Panc1 (cell line): ENCODE results near the gene BNIP2. TPM values are rescaled to one million over a fixed set of nuclear protein-coding genes. Genes with fewer than 3 reads are reported as not detected.
A peak's percentile ranks its signal among the peaks of the same experiment; 100 is the strongest.

Experiments used
- ATAC-seq: fragments of 200-7000 bp; cut with Tn5 transposase; 2 replicates; pipeline ENCODE4 v1.9.1; 2020; ENCODE audit warnings: mild to moderate bottlenecking, moderate library complexity
- BruUV-seq: library from RNA; stranded (reverse); fragments of 400-500 nt; replicated peaks from 2 replicates; lab custom pipeline; 2021; lab: Mats Ljungman, UMichigan
- CTCF ChIA-PET: fragments of 300-600 bp; sonication (Branson Sonifier 250); formaldehyde crosslinking; loops from one replicate; lab custom pipeline; 2022; ENCODE audit warnings: antibody characterized with exemption; lab: Charles Lee
- POLR2A ChIA-PET: fragments of 300-600 bp; sonication (Branson Sonifier 250); formaldehyde crosslinking; loops from one replicate; lab custom pipeline; 2022; ENCODE audit warnings: antibody characterized with exemption; lab: Charles Lee
- DNase-seq: peaks from one replicate; pipeline ENCODE4 v3.0.0-alpha.2; 2010; ENCODE audit warnings: low read depth, low spot score
- H3K27ac ChIP-seq: 2 replicates; pipeline ENCODE4 v1.5.1; 2011; ENCODE audit warnings: mild to moderate bottlenecking, low read length, inconsistent platforms
- H3K27me3 ChIP-seq: fragments of 200-500 bp; sonication (Bioruptor generic); 2 replicates; pipeline ENCODE4 v1.6.0; 2014; ENCODE audit warnings: low read length, inconsistent platforms; ENCODE audit not compliant: control insufficient read depth, insufficient read depth
- H3K36me3 ChIP-seq: fragments of 200-500 bp; sonication (Bioruptor generic); 2 replicates; pipeline ENCODE4 v1.5.1; 2014; ENCODE audit warnings: inconsistent platforms, mild to moderate bottlenecking, low read length, moderate library complexity; ENCODE audit not compliant: control insufficient read depth, insufficient read depth
- H3K4me1 ChIP-seq: 2 replicates; pipeline ENCODE4 v1.5.1; 2011; ENCODE audit warnings: inconsistent platforms, mild to moderate bottlenecking, low read length, moderate library complexity; ENCODE audit not compliant: control insufficient read depth, insufficient read depth
- H3K4me3 ChIP-seq, 2 experiments: 2 replicates each; pipeline ENCODE4 v1.5.1; 2011 to 2012; ENCODE audit warnings: low read depth in 2 of 2, low read length in 2 of 2, mild to moderate bottlenecking in 2 of 2, inconsistent platforms in 1 of 2, moderate library complexity in 1 of 2
- H3K9me3 ChIP-seq: fragments of 200-500 bp; sonication (Bioruptor generic); 2 replicates; pipeline ENCODE4 v1.5.1; 2014; ENCODE audit warnings: low read depth, mild to moderate bottlenecking, inconsistent platforms, low read length, moderate library complexity; ENCODE audit not compliant: control insufficient read depth, insufficient read depth
- CTCF ChIP-seq: fragments of 450-650 bp; IDR thresholded peaks from 2 replicates; pipeline ENCODE4 v1.5.1; 2017; ENCODE audit warnings: mild to moderate bottlenecking
- POLR2AphosphoS5 ChIP-seq: IDR thresholded peaks from 2 replicates; pipeline ENCODE4 v1.6.1; 2012; ENCODE audit warnings: mild to moderate bottlenecking, low read depth, low read length, moderate library complexity
- REST ChIP-seq, 2 experiments: IDR thresholded peaks; 2 replicates each; pipeline ENCODE4 v1.6.1; 2011 to 2012; ENCODE audit warnings: low read depth in 2 of 2, control low read depth in 1 of 2, low read length in 1 of 2, mild to moderate bottlenecking in 1 of 2, moderate library complexity in 1 of 2; ENCODE audit not compliant: insufficient read depth in 1 of 2
- SIN3A ChIP-seq: IDR thresholded peaks from 2 replicates; pipeline ENCODE4 v1.6.1; 2012; ENCODE audit warnings: low read depth, mild to moderate bottlenecking, low read length, moderate library complexity, borderline replicate concordance; ENCODE audit not compliant: insufficient read depth
- TCF7L2 ChIP-seq: IDR thresholded peaks from 2 replicates; pipeline ENCODE4 v1.6.1; 2011; ENCODE audit warnings: mild to moderate bottlenecking, low read depth, low read length, inconsistent platforms
- in situ Hi-C: cut with HindIII; loops from 2 replicates; pipeline ENCODE4 v1.10.0; 2016; ENCODE audit warnings: low sequenced_read_pairs, low pct_unique_long_range_greater_than_20kb
- intact Hi-C: fragments of 100-400 bp; cut with micrococcal nuclease; formaldehyde crosslinking; loops from one replicate; pipeline ENCODE4 v1.10.0; 2022; ENCODE audit not compliant: unreplicated experiment
- total RNA-seq: library from RNA; stranded (reverse); gene quantifications from one replicate; pipeline ENCODE4 v1.2.1, GENCODE V29; 2021; ENCODE audit not compliant: unreplicated experiment

The BNIP2 gene
- total RNA-seq, 1 experiment from 2014 or later: 70.7 TPM

DNA sequence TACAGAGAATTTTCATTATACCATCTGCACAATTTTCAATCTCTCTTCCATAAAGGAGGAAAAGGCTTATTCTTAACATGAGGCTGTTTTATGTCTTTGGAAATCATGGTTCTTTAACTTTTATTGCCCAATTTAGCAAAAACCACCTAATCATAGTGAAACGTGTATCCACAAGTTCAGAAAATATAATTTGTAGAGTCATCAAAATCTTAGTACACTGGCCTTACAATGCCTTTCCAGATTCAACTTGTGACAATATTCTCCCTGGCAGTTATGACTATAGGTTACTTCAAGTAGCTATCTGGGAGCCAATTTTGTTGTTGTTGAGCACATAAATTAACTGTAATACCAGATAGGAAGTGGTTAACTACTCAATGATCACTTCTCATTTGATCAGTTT is 10.9 kb downstream of the BNIP2 start:
- no peak overlapping the region for H3K27ac ChIP-seq
- in situ Hi-C loops: no loop called here

DNA sequence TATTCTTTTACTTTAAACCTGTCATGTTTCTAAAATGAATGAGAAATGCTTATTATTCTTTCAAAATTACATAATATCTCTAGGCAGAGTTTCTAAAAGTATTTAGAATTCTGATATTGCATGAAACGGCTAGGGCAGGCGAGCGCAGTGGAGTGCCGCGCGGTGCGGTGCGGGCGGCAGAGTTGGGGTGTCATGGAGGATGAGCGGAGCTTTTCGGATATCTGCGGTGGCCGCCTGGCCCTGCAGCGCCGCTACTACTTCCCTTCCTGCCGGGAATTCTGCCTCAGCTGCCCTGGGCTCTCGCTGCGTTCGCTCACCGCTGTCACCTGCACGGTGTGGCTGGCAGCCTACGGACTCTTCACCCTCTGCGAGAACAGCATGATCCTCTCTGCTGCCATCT is 12.6 kb downstream of the BNIP2 start:
- no peak for ATAC-seq
- TF ChIP-seq REST (IDR thresholded peaks at IDR 0.05; ENCODE audit: insufficient read depth in 1 of 2, low read depth in 2 of 2, low read length in 1 of 2): no peak
- no peak for TF ChIP-seq SIN3A
- no peak for TF ChIP-seq POLR2AphosphoS5
- TF ChIP-seq CTCF: no peak
- no peak for TF ChIP-seq TCF7L2
- CTCF ChIA-PET: no interaction called here

More for the DNA sequence above, 10.9 kb downstream of the BNIP2 start:
- ChIA-PET POLR2A (no interaction called here), CTCF (no interaction called here)
- Histone ChIP-seq H3K4me3 (no peak overlapping the region), H3K9me3 (no peaks in the 10 kb centered on the region), H3K27me3 (no peaks in the 10 kb centered on the region), H3K4me1 (no peaks in the 10 kb centered on the region), H3K36me3 (peaks cover 46% of the 10 kb centered on the region)
- DNase-seq (no peak), ATAC-seq (no peak)
- TF ChIP-seq SIN3A (no peak), CTCF (no peak), POLR2AphosphoS5 (no peak), TCF7L2 (no peak), REST (IDR thresholded peaks at IDR 0.05; ENCODE audit: insufficient read depth in 1 of 2, low read depth in 2 of 2, low read length in 1 of 2) (no peak)
- intact Hi-C loops: no loop called here
- BruUV-seq: TSS peak; percentile 8

More for the DNA sequence above, 12.6 kb downstream of the BNIP2 start:
- in situ Hi-C loops (no loop called here), intact Hi-C loops (no loop called here)
- POLR2A ChIA-PET: no interaction called here
- Histone ChIP-seq H3K4me3 (no peak overlapping the region), H3K27me3 (no peaks in the 10 kb centered on the region), H3K27ac (no peak overlapping the region), H3K36me3 (peaks cover 52% of the 10 kb centered on the region), H3K9me3 (no peaks in the 10 kb centered on the region), H3K4me1 (no peaks in the 10 kb centered on the region)
- BruUV-seq: no TSS peak
- DNase-seq: no peak
